ENCODE results near the gene JARID2. TPM values are rescaled to one million over a fixed set of nuclear protein-coding genes. Genes with fewer than 3 reads are reported as not detected.

JARID2 gene
- polyA plus RNA-seq, 1 of the 3 experiments (the other 2 are of a cell fraction): 3.4 TPM

DNA sequence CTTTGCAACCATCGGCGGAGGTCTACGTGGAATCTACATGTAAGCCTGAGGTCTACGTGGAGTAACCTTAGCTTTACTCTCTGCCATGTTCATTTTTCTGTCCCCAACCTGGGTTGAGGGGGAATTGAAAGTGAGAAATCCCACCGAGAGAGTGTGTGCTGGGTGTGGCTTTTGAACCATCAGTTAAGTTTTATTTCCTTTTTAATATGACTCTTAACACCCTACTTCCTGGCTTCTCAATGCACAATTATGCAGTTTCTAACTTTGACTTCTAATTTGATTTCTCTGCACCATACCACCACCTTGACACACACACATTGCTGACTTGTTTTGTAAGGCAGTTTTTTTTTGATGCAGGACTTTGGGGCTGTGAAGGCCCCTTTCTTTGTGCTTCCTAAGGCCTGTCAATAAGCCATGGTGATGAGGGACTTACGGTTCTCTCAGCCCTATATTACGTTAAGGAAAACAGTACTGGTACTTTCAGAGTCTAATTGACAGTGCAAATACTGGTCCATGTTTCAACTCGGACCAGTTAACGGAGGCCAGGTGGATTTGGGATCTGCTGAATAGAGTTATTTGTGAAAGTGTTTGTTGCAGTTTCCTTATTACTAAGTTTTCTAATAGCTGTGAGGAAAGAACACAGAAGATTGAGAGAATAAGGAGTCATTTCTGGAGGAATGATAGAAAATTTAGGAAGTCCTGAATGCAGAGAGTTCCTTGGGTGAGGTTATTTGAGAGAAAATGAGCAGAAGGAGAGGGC lies 206.5 kb downstream of the JARID2 start:
- 97% methylated on average over 9 of the region's 9 CpGs for WGBS (ENCODE audit: low lambda C conversion rate)
- ChIA-PET CTCF (interaction anchor here (2.2 kb wide), 1 partner anchor 62 kb away, joined by 4 read pairs; no protein-coding TSS in a partner anchor), POLR2A (no interaction called here)
- DNase-seq: no peak
- H3K4me3 ChIP-seq (ENCODE audit: low read depth in 2 of 2, low read length in 1 of 2): no peak overlapping the region
- H4K20me1 ChIP-seq (ENCODE audit: insufficient read depth): 0 out of 2 replicates have a peak, but pooled peaks cover 4% of the 10 kb centered on the region
- peaks cover 0 to 5% of the 10 kb centered on the region in 2 experiments for H3K36me3 ChIP-seq (replicated peaks in 1 of 2; ENCODE audit: control insufficient read depth in 1 of 2, insufficient read depth in 2 of 2, low read length in 1 of 2)
- no peaks in the 10 kb centered on the region for H3F3A ChIP-seq (replicated peaks; ENCODE audit: insufficient read depth)
- peaks cover 0 to 4% of the 10 kb centered on the region in 2 experiments; a peak in 3 of 4 replicates for H3K4me1 ChIP-seq (ENCODE audit: control insufficient read depth in 1 of 2, insufficient read depth in 2 of 2, low read depth in 1 of 2, low read length in 1 of 2)
- no peak overlapping the region for H3K4me2 ChIP-seq
- H3K9me3 ChIP-seq: no peaks in the 10 kb centered on the region
- H2AFZ ChIP-seq (ENCODE audit: low read depth): no peak overlapping the region
- H3K27ac ChIP-seq (ENCODE audit: low read depth in 2 of 2, low read length in 1 of 2): no peak overlapping the region
- H3K27me3 ChIP-seq (ENCODE audit: insufficient read depth): no peaks in the 10 kb centered on the region
- 0 out of 2 replicates have a peak, but pooled peaks cover 3% of the 10 kb centered on the region for H3K79me2 ChIP-seq (ENCODE audit: insufficient read depth)
- TF ChIP-seq YY1 (IDR thresholded peaks at IDR 0.05; ENCODE audit: low read depth) (no peak), SMC3 (IDR thresholded peaks at IDR 0.05; ENCODE audit: low read depth, low read length) (no peak), FOXJ3 (CRISPR knock-in tag; IDR thresholded peaks at IDR 0.05) (no peak), RXRA (IDR thresholded peaks at IDR 0.05; ENCODE audit: borderline replicate concordance, low read depth) (no peak), TEAD4 (IDR thresholded peaks at IDR 0.05; ENCODE audit: borderline replicate concordance, insufficient read depth) (no peak), FOSL2 (IDR thresholded peaks at IDR 0.05; ENCODE audit: borderline replicate concordance, low read depth) (no peak), TCF12 (IDR thresholded peaks at IDR 0.05) (no peak), NRF1 (IDR thresholded peaks at IDR 0.05; ENCODE audit: low read depth, low read length) (no peak), ELF1 (IDR thresholded peaks at IDR 0.05) (no peak), CHD2 (IDR thresholded peaks at IDR 0.05; ENCODE audit: low read length, partially characterized antibody) (no peak)
- H3K9me2 ChIP-seq: no peaks in the 10 kb centered on the region
- H3K9ac ChIP-seq: no peak overlapping the region

DNA sequence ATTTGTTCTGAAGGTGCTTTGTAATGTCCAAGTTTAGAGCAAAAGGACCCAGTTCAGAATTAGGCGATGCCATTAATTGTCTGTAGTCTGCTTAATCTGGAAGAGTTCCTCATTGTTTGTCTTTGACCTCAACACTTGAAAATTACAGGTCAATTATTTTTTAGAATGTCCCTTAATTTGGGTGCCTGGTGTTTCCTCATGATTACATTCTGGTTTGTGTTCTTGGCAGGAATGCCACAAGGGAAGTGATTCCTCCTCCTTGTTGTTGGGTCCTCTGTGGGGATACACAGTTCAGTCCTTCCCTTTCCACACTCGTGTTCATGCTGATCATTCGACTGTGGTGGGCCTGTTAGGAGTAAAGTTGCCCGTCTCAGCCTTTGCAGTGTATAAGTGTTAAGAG lies 207.3 kb downstream of the JARID2 start:
- no peak overlapping the region for H3K27ac ChIP-seq (ENCODE audit: low read depth in 2 of 2, low read length in 1 of 2)
- no peak overlapping the region for H3K4me2 ChIP-seq
- no peaks in the 10 kb centered on the region for H3K27me3 ChIP-seq (ENCODE audit: insufficient read depth)
- no peaks in the 10 kb centered on the region for H3F3A ChIP-seq (replicated peaks; ENCODE audit: insufficient read depth)
- no peak overlapping the region for H3K9ac ChIP-seq
- 0 out of 2 replicates have a peak, but pooled peaks cover 3% of the 10 kb centered on the region for H3K79me2 ChIP-seq (ENCODE audit: insufficient read depth)
- TF ChIP-seq, protein P1, sequence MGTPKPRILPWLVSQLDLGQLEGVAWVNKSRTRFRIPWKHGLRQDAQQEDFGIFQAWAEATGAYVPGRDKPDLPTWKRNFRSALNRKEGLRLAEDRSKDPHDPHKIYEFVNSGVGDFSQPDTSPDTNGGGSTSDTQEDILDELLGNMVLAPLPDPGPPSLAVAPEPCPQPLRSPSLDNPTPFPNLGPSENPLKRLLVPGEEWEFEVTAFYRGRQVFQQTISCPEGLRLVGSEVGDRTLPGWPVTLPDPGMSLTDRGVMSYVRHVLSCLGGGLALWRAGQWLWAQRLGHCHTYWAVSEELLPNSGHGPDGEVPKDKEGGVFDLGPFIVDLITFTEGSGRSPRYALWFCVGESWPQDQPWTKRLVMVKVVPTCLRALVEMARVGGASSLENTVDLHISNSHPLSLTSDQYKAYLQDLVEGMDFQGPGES (IDR thresholded peaks at IDR 0.05; ENCODE audit: low read depth, low read length): no peak
- TF ChIP-seq RXRA (IDR thresholded peaks at IDR 0.05; ENCODE audit: borderline replicate concordance, low read depth) (no peak), SIN3A (IDR thresholded peaks at IDR 0.05; ENCODE audit: borderline replicate concordance, low read depth, low read length) (no peak), TAF1 (IDR thresholded peaks at IDR 0.05; ENCODE audit: borderline replicate concordance, low read depth, low read length) (no peak), FOXJ3 (CRISPR knock-in tag; IDR thresholded peaks at IDR 0.05) (no peak)
- CTCF ChIA-PET: interaction anchor here (2.2 kb wide), 1 partner anchor 63 kb away, joined by 4 read pairs; no protein-coding TSS in a partner anchor
- H2AFZ ChIP-seq (ENCODE audit: low read depth): no peak overlapping the region
- H4K20me1 ChIP-seq (ENCODE audit: insufficient read depth): 0 out of 2 replicates have a peak, but pooled peaks cover 4% of the 10 kb centered on the region
- peaks cover 0 to 8% of the 10 kb centered on the region in 2 experiments; a peak in 3 of 4 replicates for H3K4me1 ChIP-seq (ENCODE audit: control insufficient read depth in 1 of 2, insufficient read depth in 2 of 2, low read depth in 1 of 2, low read length in 1 of 2)
- peaks cover 0 to 5% of the 10 kb centered on the region in 2 experiments for H3K36me3 ChIP-seq (replicated peaks in 1 of 2; ENCODE audit: control insufficient read depth in 1 of 2, insufficient read depth in 2 of 2, low read length in 1 of 2)
- DNase-seq: no peak
- POLR2A ChIA-PET: no interaction called here
- no peaks in the 10 kb centered on the region for H3K9me3 ChIP-seq
- 97% methylated on average over 4 of the region's 4 CpGs for WGBS (ENCODE audit: low lambda C conversion rate)
- no peak overlapping the region for H3K4me3 ChIP-seq (ENCODE audit: low read depth in 2 of 2, low read length in 1 of 2)
- no peaks in the 10 kb centered on the region for H3K9me2 ChIP-seq

Data from SK-N-SH (cell line).